Measurements from ENCODE around the gene KIRREL3.
A peak's percentile ranks its signal among the peaks of the same experiment; 100 is the strongest.

The KIRREL3 gene

DNA sequence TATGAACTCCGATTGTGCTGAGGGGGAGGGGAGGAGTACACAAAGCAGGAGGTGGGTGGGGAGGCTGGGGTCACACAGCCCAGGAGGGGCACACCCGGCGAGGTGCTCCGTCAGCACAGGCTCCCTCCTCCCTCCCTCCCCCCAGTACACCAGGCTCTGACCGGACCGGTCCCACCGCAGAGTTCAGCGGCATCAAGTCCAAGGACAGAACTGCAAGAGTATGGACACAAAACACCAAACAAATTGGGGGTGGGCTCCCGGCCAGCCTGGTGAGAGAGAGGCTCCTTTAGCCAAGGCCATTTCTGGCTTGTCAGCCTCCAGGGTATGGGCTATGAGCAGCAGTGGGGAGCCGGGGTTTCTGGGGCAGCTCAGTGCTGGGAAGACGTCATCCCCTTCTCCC is 576.8 kb downstream of the KIRREL3 start:
- DNase-seq (ENCODE audit: low read depth), result no peak
- H3K4me3 ChIP-seq (ENCODE audit: low read depth, low read length), result no peak overlapping the region
- TF ChIP-seq, protein P1, sequence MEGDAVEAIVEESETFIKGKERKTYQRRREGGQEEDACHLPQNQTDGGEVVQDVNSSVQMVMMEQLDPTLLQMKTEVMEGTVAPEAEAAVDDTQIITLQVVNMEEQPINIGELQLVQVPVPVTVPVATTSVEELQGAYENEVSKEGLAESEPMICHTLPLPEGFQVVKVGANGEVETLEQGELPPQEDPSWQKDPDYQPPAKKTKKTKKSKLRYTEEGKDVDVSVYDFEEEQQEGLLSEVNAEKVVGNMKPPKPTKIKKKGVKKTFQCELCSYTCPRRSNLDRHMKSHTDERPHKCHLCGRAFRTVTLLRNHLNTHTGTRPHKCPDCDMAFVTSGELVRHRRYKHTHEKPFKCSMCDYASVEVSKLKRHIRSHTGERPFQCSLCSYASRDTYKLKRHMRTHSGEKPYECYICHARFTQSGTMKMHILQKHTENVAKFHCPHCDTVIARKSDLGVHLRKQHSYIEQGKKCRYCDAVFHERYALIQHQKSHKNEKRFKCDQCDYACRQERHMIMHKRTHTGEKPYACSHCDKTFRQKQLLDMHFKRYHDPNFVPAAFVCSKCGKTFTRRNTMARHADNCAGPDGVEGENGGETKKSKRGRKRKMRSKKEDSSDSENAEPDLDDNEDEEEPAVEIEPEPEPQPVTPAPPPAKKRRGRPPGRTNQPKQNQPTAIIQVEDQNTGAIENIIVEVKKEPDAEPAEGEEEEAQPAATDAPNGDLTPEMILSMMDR (IDR thresholded peaks at IDR 0.05; ENCODE audit: low read depth, low read length, missing control alignments), result no peak

GRCh38 chr11:126423154-126423553 is 577.4 kb downstream of the KIRREL3 start:
- TF ChIP-seq, protein P1 (IDR thresholded peaks at IDR 0.05; ENCODE audit: low read depth, low read length, missing control alignments), result no peak
- DNase-seq (ENCODE audit: low read depth), result no peak
- H3K4me3 ChIP-seq (ENCODE audit: low read depth, low read length), result no peak overlapping the region

GRCh38 chr11:126422446-126422845 is 578.1 kb downstream of the KIRREL3 start:
- H3K4me3 ChIP-seq (ENCODE audit: low read depth, low read length), result no peak overlapping the region
- DNase-seq (ENCODE audit: low read depth), result no peak
- TF ChIP-seq, protein P1 (IDR thresholded peaks at IDR 0.05; ENCODE audit: low read depth, low read length, missing control alignments), result no peak

- TF ChIP-seq, protein P1 (IDR thresholded peaks at IDR 0.05; ENCODE audit: low read depth, low read length, missing control alignments), result no peak
- no peak for DNase-seq (ENCODE audit: low read depth)
- no peak overlapping the region for H3K4me3 ChIP-seq (ENCODE audit: low read depth, low read length)
Measured at GRCh38 chr11:126421271-126421671, 579.3 kb downstream of the KIRREL3 start.

DNA sequence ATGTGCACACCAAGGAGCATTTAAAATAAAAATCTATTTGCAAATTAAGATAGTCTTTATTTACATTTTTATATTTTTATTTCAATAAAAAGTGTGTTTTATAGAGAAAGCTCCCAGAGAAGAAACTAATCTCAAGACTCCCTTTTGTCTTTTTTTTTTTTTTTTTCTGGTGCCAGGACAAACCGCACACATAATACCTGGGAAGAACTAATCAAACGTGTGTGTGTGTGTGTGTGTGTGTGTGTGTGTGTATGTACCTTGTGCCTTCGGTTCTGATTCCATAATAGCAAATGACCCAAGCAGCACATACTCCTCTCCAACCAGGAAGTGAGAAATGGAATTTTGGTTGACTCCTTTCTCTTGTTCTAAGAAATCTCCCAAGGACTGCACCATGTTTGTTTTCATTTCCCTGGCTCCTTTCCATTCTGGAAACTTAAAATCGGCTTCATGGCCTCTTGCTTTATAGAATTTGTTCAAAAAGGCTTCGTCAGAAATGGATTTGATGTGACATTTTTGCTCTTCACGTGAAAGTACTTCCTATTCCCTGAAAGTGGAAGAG is 579.8 kb downstream of the KIRREL3 start:
- TF ChIP-seq, protein P1 (IDR thresholded peaks at IDR 0.05; ENCODE audit: low read depth, low read length, missing control alignments), result no peak
- DNase-seq (ENCODE audit: low read depth), result no peak
- no peak overlapping the region for H3K4me3 ChIP-seq (ENCODE audit: low read depth, low read length)

- peak; percentile 69 for DNase-seq (ENCODE audit: low read depth)
- no peak overlapping the region; the same call in 1 of the 2 replicates for H3K4me3 ChIP-seq (ENCODE audit: low read depth, low read length)
- TF ChIP-seq, protein P1 (IDR thresholded peaks at IDR 0.05; ENCODE audit: low read depth, low read length, missing control alignments), result no peak
Measured at GRCh38 chr11:126419801-126420697, 580.5 kb downstream of the KIRREL3 start.
